ENCODE data around the gene IHH. TPM values are rescaled to one million over a fixed set of nuclear protein-coding genes. Genes with fewer than 3 reads are reported as not detected.

The IHH gene
- polyA plus RNA-seq, 1 of the 3 experiments (the other 2 are of a cell fraction) = 0.03 TPM

DNA sequence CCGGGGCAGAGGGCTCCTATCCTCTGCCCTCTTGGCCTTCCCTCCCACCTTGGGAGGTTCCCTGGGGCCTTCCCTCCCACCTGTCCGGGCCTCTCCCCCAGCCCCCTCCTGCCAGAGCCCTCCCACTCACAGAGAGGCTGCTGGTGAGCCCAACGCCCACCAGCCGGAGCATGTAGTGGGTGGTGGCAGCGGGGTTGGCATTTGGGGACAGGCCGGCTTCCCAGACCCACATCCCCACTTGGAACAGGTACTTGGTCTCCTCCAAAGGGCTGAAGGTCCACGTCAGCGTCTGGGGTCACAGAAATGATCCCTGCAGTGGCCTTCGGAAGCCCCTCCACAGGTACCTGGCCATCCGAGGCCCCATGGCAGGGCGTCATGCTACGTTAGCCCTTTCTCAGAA, 38.7 kb downstream of the IHH start:
- ChIA-PET POLR2A (no interaction called here), CTCF (interaction anchor here (1.1 to 20.3 kb wide), 5 partner anchors 9 to 133 kb away, joined by 4 to 258 read pairs (median 12); no protein-coding TSS in a partner anchor)
- Histone ChIP-seq H3K9me2 (no peaks in the 10 kb centered on the region), H3K4me2 (no peak overlapping the region), H3K9me3 (no peaks in the 10 kb centered on the region), H3K79me2 (ENCODE audit: insufficient read depth) (no peaks in the 10 kb centered on the region), H2AFZ (ENCODE audit: low read depth) (no peak overlapping the region), H4K20me1 (ENCODE audit: insufficient read depth) (no peaks in the 10 kb centered on the region), H3K4me3 (ENCODE audit: low read depth in 2 of 2, low read length in 1 of 2) (no peak overlapping the region), H3K27me3 (ENCODE audit: insufficient read depth) (peaks cover 33% of the 10 kb centered on the region), H3K9ac (no peak overlapping the region), H3K4me1 (ENCODE audit: control insufficient read depth in 1 of 2, insufficient read depth in 2 of 2, low read depth in 1 of 2, low read length in 1 of 2) (peaks cover 0 to 44% of the 10 kb centered on the region in 2 experiments; a peak in 1 of 4 replicates), H3K27ac (ENCODE audit: low read depth in 2 of 2, low read length in 1 of 2) (no peak overlapping the region), H3F3A (replicated peaks; ENCODE audit: insufficient read depth) (no peaks in the 10 kb centered on the region), H3K36me3 (replicated peaks in 1 of 2; ENCODE audit: control insufficient read depth in 1 of 2, insufficient read depth in 2 of 2, low read length in 1 of 2) (no peaks in the 10 kb centered on the region)
- TF ChIP-seq CHD2 (IDR thresholded peaks at IDR 0.05; ENCODE audit: low read length, partially characterized antibody) = no peak
- no peak for TF ChIP-seq ELF1 (IDR thresholded peaks at IDR 0.05)
- TF ChIP-seq SIN3A (IDR thresholded peaks at IDR 0.05; ENCODE audit: borderline replicate concordance, low read depth, low read length) = no peak
- no peak for TF ChIP-seq GABPA (IDR thresholded peaks at IDR 0.05; ENCODE audit: low read depth)
- TF ChIP-seq FOXJ3 (CRISPR knock-in tag; IDR thresholded peaks at IDR 0.05) = no peak
- TF ChIP-seq FOSL2 (IDR thresholded peaks at IDR 0.05; ENCODE audit: borderline replicate concordance, low read depth) = no peak
- TF ChIP-seq, protein P1, sequence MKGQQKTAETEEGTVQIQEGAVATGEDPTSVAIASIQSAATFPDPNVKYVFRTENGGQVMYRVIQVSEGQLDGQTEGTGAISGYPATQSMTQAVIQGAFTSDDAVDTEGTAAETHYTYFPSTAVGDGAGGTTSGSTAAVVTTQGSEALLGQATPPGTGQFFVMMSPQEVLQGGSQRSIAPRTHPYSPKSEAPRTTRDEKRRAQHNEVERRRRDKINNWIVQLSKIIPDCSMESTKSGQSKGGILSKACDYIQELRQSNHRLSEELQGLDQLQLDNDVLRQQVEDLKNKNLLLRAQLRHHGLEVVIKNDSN (IDR thresholded peaks at IDR 0.05; ENCODE audit: borderline replicate concordance, low read depth) = no peak
- TF ChIP-seq MXI1 (IDR thresholded peaks at IDR 0.05; ENCODE audit: low read depth, low read length) = no peak
- no peak for TF ChIP-seq RAD21 (IDR thresholded peaks at IDR 0.05; ENCODE audit: low read length)
- no peak for TF ChIP-seq RXRA (IDR thresholded peaks at IDR 0.05; ENCODE audit: borderline replicate concordance, low read depth)
- TF ChIP-seq, protein P2, sequence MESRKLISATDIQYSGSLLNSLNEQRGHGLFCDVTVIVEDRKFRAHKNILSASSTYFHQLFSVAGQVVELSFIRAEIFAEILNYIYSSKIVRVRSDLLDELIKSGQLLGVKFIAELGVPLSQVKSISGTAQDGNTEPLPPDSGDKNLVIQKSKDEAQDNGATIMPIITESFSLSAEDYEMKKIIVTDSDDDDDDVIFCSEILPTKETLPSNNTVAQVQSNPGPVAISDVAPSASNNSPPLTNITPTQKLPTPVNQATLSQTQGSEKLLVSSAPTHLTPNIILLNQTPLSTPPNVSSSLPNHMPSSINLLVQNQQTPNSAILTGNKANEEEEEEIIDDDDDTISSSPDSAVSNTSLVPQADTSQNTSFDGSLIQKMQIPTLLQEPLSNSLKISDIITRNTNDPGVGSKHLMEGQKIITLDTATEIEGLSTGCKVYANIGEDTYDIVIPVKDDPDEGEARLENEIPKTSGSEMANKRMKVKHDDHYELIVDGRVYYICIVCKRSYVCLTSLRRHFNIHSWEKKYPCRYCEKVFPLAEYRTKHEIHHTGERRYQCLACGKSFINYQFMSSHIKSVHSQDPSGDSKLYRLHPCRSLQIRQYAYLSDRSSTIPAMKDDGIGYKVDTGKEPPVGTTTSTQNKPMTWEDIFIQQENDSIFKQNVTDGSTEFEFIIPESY (IDR thresholded peaks at IDR 0.05; ENCODE audit: borderline replicate concordance, low read depth) = no peak
- no peak for TF ChIP-seq EP300 (IDR thresholded peaks at IDR 0.05; ENCODE audit: borderline replicate concordance in 1 of 2, low read depth in 1 of 2, low read length in 1 of 2)
- no peak for TF ChIP-seq TAF1 (IDR thresholded peaks at IDR 0.05; ENCODE audit: borderline replicate concordance, low read depth, low read length)
- TF ChIP-seq, protein P3, sequence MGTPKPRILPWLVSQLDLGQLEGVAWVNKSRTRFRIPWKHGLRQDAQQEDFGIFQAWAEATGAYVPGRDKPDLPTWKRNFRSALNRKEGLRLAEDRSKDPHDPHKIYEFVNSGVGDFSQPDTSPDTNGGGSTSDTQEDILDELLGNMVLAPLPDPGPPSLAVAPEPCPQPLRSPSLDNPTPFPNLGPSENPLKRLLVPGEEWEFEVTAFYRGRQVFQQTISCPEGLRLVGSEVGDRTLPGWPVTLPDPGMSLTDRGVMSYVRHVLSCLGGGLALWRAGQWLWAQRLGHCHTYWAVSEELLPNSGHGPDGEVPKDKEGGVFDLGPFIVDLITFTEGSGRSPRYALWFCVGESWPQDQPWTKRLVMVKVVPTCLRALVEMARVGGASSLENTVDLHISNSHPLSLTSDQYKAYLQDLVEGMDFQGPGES (IDR thresholded peaks at IDR 0.05; ENCODE audit: low read depth, low read length) = no peak
- TF ChIP-seq SMC3 (IDR thresholded peaks at IDR 0.05; ENCODE audit: low read depth, low read length) = no peak
- TF ChIP-seq, protein P4, sequence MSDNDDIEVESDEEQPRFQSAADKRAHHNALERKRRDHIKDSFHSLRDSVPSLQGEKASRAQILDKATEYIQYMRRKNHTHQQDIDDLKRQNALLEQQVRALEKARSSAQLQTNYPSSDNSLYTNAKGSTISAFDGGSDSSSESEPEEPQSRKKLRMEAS (IDR thresholded peaks at IDR 0.05; ENCODE audit: low read depth) = no peak
- TF ChIP-seq YY1 (IDR thresholded peaks at IDR 0.05; ENCODE audit: low read depth) = no peak
- TF ChIP-seq, protein P5, sequence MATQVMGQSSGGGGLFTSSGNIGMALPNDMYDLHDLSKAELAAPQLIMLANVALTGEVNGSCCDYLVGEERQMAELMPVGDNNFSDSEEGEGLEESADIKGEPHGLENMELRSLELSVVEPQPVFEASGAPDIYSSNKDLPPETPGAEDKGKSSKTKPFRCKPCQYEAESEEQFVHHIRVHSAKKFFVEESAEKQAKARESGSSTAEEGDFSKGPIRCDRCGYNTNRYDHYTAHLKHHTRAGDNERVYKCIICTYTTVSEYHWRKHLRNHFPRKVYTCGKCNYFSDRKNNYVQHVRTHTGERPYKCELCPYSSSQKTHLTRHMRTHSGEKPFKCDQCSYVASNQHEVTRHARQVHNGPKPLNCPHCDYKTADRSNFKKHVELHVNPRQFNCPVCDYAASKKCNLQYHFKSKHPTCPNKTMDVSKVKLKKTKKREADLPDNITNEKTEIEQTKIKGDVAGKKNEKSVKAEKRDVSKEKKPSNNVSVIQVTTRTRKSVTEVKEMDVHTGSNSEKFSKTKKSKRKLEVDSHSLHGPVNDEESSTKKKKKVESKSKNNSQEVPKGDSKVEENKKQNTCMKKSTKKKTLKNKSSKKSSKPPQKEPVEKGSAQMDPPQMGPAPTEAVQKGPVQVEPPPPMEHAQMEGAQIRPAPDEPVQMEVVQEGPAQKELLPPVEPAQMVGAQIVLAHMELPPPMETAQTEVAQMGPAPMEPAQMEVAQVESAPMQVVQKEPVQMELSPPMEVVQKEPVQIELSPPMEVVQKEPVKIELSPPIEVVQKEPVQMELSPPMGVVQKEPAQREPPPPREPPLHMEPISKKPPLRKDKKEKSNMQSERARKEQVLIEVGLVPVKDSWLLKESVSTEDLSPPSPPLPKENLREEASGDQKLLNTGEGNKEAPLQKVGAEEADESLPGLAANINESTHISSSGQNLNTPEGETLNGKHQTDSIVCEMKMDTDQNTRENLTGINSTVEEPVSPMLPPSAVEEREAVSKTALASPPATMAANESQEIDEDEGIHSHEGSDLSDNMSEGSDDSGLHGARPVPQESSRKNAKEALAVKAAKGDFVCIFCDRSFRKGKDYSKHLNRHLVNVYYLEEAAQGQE (IDR thresholded peaks at IDR 0.05; ENCODE audit: low read depth, low read length) = no peak
- TF ChIP-seq, protein P6, sequence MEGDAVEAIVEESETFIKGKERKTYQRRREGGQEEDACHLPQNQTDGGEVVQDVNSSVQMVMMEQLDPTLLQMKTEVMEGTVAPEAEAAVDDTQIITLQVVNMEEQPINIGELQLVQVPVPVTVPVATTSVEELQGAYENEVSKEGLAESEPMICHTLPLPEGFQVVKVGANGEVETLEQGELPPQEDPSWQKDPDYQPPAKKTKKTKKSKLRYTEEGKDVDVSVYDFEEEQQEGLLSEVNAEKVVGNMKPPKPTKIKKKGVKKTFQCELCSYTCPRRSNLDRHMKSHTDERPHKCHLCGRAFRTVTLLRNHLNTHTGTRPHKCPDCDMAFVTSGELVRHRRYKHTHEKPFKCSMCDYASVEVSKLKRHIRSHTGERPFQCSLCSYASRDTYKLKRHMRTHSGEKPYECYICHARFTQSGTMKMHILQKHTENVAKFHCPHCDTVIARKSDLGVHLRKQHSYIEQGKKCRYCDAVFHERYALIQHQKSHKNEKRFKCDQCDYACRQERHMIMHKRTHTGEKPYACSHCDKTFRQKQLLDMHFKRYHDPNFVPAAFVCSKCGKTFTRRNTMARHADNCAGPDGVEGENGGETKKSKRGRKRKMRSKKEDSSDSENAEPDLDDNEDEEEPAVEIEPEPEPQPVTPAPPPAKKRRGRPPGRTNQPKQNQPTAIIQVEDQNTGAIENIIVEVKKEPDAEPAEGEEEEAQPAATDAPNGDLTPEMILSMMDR (IDR thresholded peaks at IDR 0.05) = no peak
- WGBS (ENCODE audit: low lambda C conversion rate) = 45% methylated on average over 8 of the region's 12 CpGs
- DNase-seq = no peak
